H1 (cell line): Measurements from ENCODE around the gene TNIP1. TPM values are rescaled to one million over a fixed set of nuclear protein-coding genes. Genes with fewer than 3 reads are reported as not detected.

Source experiments
- CTCF ChIA-PET: fragments of 300-600 bp; sonication (Branson Sonifier 250); formaldehyde crosslinking; loops from one replicate; lab custom pipeline; 2021; ENCODE audit not compliant: partially characterized antibody; lab: Charles Lee
- POLR2A ChIA-PET: fragments of 300-600 bp; sonication (Branson Sonifier 250); formaldehyde crosslinking; loops from one replicate; lab custom pipeline; 2021; ENCODE audit warnings: inconsistent platforms; ENCODE audit not compliant: partially characterized antibody; lab: Charles Lee
- DNase-seq, 2 experiments: peaks; one replicate each; pipeline versions ENCODE4 v3.0.0 to v3.0.0-alpha.2; 2010 to 2022; ENCODE audit warnings: low spot score in 2 of 2, low read depth in 1 of 2, mixed read lengths in 1 of 2
- FAIRE-seq: peaks from 2 replicates; lab custom pipeline; 2011; peaks lifted over from hg19 to GRCh38; lab: Jason Lieb, UNC
- H2AFZ ChIP-seq: 2 replicates; pipeline ENCODE4 v1.8.1; 2012; ENCODE audit warnings: low read length, inconsistent platforms
- H2AK5ac ChIP-seq: 2 replicates; pipeline ENCODE4 v1.6.1; 2013; ENCODE audit warnings: low read depth, low read length
- H2BK120ac ChIP-seq: replicated peaks from 2 replicates; pipeline ENCODE3; 2013; ENCODE audit warnings: low read depth, low read length, inconsistent platforms
- H2BK12ac ChIP-seq: 2 replicates; pipeline ENCODE4 v1.6.1; 2013; ENCODE audit warnings: low read depth, low read length
- H2BK15ac ChIP-seq: 2 replicates; pipeline ENCODE4 v1.6.1; 2013; ENCODE audit warnings: low read length
- H2BK20ac ChIP-seq: 2 replicates; pipeline ENCODE4 v1.6.1; 2013; ENCODE audit warnings: low read length
- H2BK5ac ChIP-seq: 2 replicates; pipeline ENCODE4 v1.6.1; 2013; ENCODE audit warnings: low read depth, low read length
- H3K14ac ChIP-seq: 2 replicates; pipeline ENCODE4 v1.6.1; 2013; ENCODE audit warnings: inconsistent platforms; ENCODE audit not compliant: insufficient read length
- H3K18ac ChIP-seq: 2 replicates; pipeline ENCODE4 v1.6.1; 2013; ENCODE audit warnings: low read length; ENCODE audit errors: extremely low read depth
- H3K23ac ChIP-seq: 2 replicates; pipeline ENCODE4 v1.6.1; 2013; ENCODE audit warnings: inconsistent platforms; ENCODE audit not compliant: insufficient read length
- H3K23me2 ChIP-seq: 2 replicates; pipeline ENCODE4 v1.6.1; 2013; ENCODE audit warnings: low read depth, low read length
- H3K27ac ChIP-seq: 2 replicates; pipeline ENCODE4 v1.6.1; 2011; ENCODE audit warnings: low read depth, low read length, inconsistent platforms
- H3K27me3 ChIP-seq, 4 experiments: replicated peaks in 1 of 4; 1 replicate in 1 of 4; 2 replicates in 3 of 4; pipeline versions ENCODE4 v1.6.1 to v1.8.1; 2011 to 2013; ENCODE audit warnings: low read length in 3 of 4, mild to moderate bottlenecking in 3 of 4, inconsistent platforms in 2 of 4, mixed read lengths in 2 of 4, moderate library complexity in 1 of 4; ENCODE audit not compliant: control insufficient read depth in 3 of 4, insufficient read depth in 3 of 4; ENCODE audit errors: extremely low read depth in 1 of 4
- H3K36me3 ChIP-seq, 4 experiments: 2 replicates each; pipeline versions ENCODE4 v1.6.1 to v1.8.1; 2011 to 2013; ENCODE audit warnings: mild to moderate bottlenecking in 4 of 4, low read length in 3 of 4, moderate library complexity in 2 of 4, control low read depth in 1 of 4, inconsistent platforms in 1 of 4; ENCODE audit not compliant: insufficient read depth in 4 of 4, control insufficient read depth in 2 of 4
- H3K4ac ChIP-seq: replicated peaks from 2 replicates; pipeline ENCODE3; 2013; ENCODE audit warnings: low read length, low read depth, mixed read lengths, inconsistent platforms; ENCODE audit not compliant: insufficient read length
- H3K4me1 ChIP-seq, 4 experiments: replicated peaks in 1 of 4; 1 replicate in 1 of 4; 2 replicates in 3 of 4; pipeline versions ENCODE4 v1.6.1 to v1.8.1; 2011 to 2013; ENCODE audit warnings: low read length in 3 of 4, inconsistent platforms in 2 of 4, mixed read lengths in 1 of 4; ENCODE audit not compliant: insufficient read depth in 4 of 4, control insufficient read depth in 3 of 4
- H3K4me2 ChIP-seq, 2 experiments: 2 replicates each; pipeline versions ENCODE4 v1.6.1 to v1.8.1; 2011 to 2013; ENCODE audit warnings: low read depth in 2 of 2, low read length in 2 of 2, control low read depth in 1 of 2, inconsistent platforms in 1 of 2, mild to moderate bottlenecking in 1 of 2; ENCODE audit not compliant: insufficient read depth in 1 of 2
- H3K4me3 ChIP-seq, 4 experiments: fragments of 200-600, 300-600 bp in 1 of 4; sonication (generic), shearing (Covaris generic), sonication (Bioruptor Twin) in 1 of 4; 2 replicates each; pipeline versions ENCODE4 v1.5.1 to v1.8.1; 2011 to 2016; ENCODE audit warnings: low read length in 4 of 4, low read depth in 3 of 4, control low read depth in 2 of 4, inconsistent platforms in 2 of 4, mild to moderate bottlenecking in 2 of 4, mixed read lengths in 1 of 4, moderate library complexity in 1 of 4; ENCODE audit not compliant: insufficient read depth in 2 of 4; ENCODE audit errors: extremely low read depth in 1 of 4
- H3K56ac ChIP-seq: replicated peaks from 2 replicates; pipeline ENCODE3; 2013; ENCODE audit warnings: low read depth, mild to moderate bottlenecking, mixed read lengths, low read length, inconsistent platforms; ENCODE audit not compliant: insufficient read length
- H3K79me1 ChIP-seq: 2 replicates; pipeline ENCODE4 v1.6.1; 2013; ENCODE audit warnings: low read depth, low read length, control low read depth
- H3K79me2 ChIP-seq, 2 experiments: 2 replicates each; pipeline versions ENCODE4 v1.6.1 to v1.8.1; 2012 to 2013; ENCODE audit warnings: low read length in 2 of 2, mild to moderate bottlenecking in 2 of 2, inconsistent platforms in 1 of 2; ENCODE audit not compliant: insufficient read depth in 2 of 2, control insufficient read depth in 1 of 2
- H3K9ac ChIP-seq, 4 experiments: replicated peaks in 1 of 4; 1 replicate in 1 of 4; 2 replicates in 3 of 4; pipeline versions ENCODE4 v1.6.1 to v1.8.1; 2011 to 2013; ENCODE audit warnings: low read depth in 3 of 4, low read length in 3 of 4, control low read depth in 2 of 4, mild to moderate bottlenecking in 2 of 4, moderate library complexity in 2 of 4, inconsistent platforms in 1 of 4; ENCODE audit errors: extremely low read depth in 1 of 4
- H3K9me3 ChIP-seq, 2 experiments: 2 replicates each; pipeline versions ENCODE4 v1.6.1 to v1.8.1; 2012 to 2013; ENCODE audit warnings: mild to moderate bottlenecking in 2 of 2, moderate library complexity in 2 of 2, control low read depth in 1 of 2, inconsistent platforms in 1 of 2, low read depth in 1 of 2, low read length in 1 of 2, mixed read lengths in 1 of 2; ENCODE audit not compliant: insufficient read depth in 2 of 2
- H4K20me1 ChIP-seq, 2 experiments: replicated peaks in 1 of 2; 2 replicates each; pipeline versions ENCODE3 to v1.8.1; 2011 to 2013; ENCODE audit warnings: inconsistent platforms in 2 of 2, low read length in 2 of 2, mild to moderate bottlenecking in 1 of 2; ENCODE audit not compliant: insufficient read depth in 2 of 2, control insufficient read depth in 1 of 2
- H4K5ac ChIP-seq: 2 replicates; pipeline ENCODE4 v1.6.1; 2013; ENCODE audit warnings: low read length, low read depth, mixed read lengths, inconsistent platforms; ENCODE audit not compliant: insufficient read length
- H4K8ac ChIP-seq: 2 replicates; pipeline ENCODE4 v1.8.0; 2013; ENCODE audit warnings: mild to moderate bottlenecking, moderate library complexity, low read length, inconsistent platforms; ENCODE audit not compliant: insufficient read depth; ENCODE audit errors: extremely low read depth
- H4K91ac ChIP-seq: replicated peaks from 2 replicates; pipeline ENCODE3; 2013; ENCODE audit warnings: low read length, mixed read lengths, inconsistent platforms; ENCODE audit not compliant: insufficient read length
- CREB1 ChIP-seq: IDR thresholded peaks from 2 replicates; pipeline ENCODE4 v1.6.1; 2012; ENCODE audit warnings: inconsistent platforms
- GABPA ChIP-seq: IDR thresholded peaks from 2 replicates; pipeline ENCODE4 v1.6.1; 2011; ENCODE audit warnings: mild to moderate bottlenecking, low read length, moderate library complexity, borderline replicate concordance; ENCODE audit not compliant: insufficient read depth
- HDAC6 ChIP-seq: IDR thresholded peaks from one replicate; pipeline ENCODE4 v1.7.1; 2012; ENCODE audit warnings: low read depth, mild to moderate bottlenecking, inconsistent platforms, low read length, moderate library complexity
- JUN ChIP-seq: IDR thresholded peaks from 2 replicates; pipeline ENCODE4 v1.6.1; 2011; ENCODE audit warnings: low read depth, mild to moderate bottlenecking, improper control_type of control experiment, low read length
- JUND ChIP-seq: IDR thresholded peaks from 2 replicates; pipeline ENCODE4 v1.6.1; 2011; ENCODE audit warnings: mild to moderate bottlenecking, improper control_type of control experiment, low read length
- KDM5A ChIP-seq: fragments of 200-600 bp; IDR thresholded peaks from 2 replicates; pipeline ENCODE4 v1.7.1; 2012; ENCODE audit warnings: mild to moderate bottlenecking, low read length, inconsistent platforms, mixed read lengths
- RXRA ChIP-seq: IDR thresholded peaks from 2 replicates; pipeline ENCODE4 v1.6.1; 2011; ENCODE audit warnings: low read depth, mild to moderate bottlenecking, low read length, moderate library complexity; ENCODE audit not compliant: insufficient read depth
- SAP30 ChIP-seq: fragments of 300-600 bp; sonication (generic); IDR thresholded peaks from 2 replicates; pipeline ENCODE4 v1.7.1; 2012; ENCODE audit warnings: low read length, moderate library complexity, mild to moderate bottlenecking, inconsistent platforms; ENCODE audit not compliant: insufficient read depth, insufficient replicate concordance
- SIN3A ChIP-seq, 2 experiments: IDR thresholded peaks in 1 of 2; conservative IDR thresholded peaks in 1 of 2; 2 replicates each; pipeline ENCODE4 v1.6.1; 2011 to 2012; ENCODE audit warnings: low read length in 2 of 2, improper control_type of control experiment in 1 of 2, low read depth in 1 of 2, mild to moderate bottlenecking in 1 of 2
- SIRT6 ChIP-seq: IDR thresholded peaks from one replicate; pipeline ENCODE4 v1.7.1; 2012; ENCODE audit warnings: low read length, inconsistent platforms
- YY1 ChIP-seq: IDR thresholded peaks from 2 replicates; pipeline ENCODE4 v1.6.1; 2011; ENCODE audit warnings: low read depth, mild to moderate bottlenecking, low read length
- WGBS, 2 experiments: shearing (Covaris generic) in 1 of 2; methylation state at CpG; one replicate each; pipeline versions ENCODE4 v1.1.6 to v1.1.7; 2013 to 2015; ENCODE audit warnings: low lambda C conversion rate in 2 of 2, mixed read lengths in 2 of 2, inconsistent platforms in 1 of 2, low coverage in 1 of 2, missing lambda C conversion rate in 1 of 2; ENCODE audit not compliant: insufficient replicate concordance in 2 of 2, insufficient coverage in 1 of 2, insufficient read length in 1 of 2; ENCODE audit errors: extremely low coverage in 1 of 2, missing lambda C conversion rate in 1 of 2; 5-methylcytosine and 5-hydroxymethylcytosine counted together
- polyA plus RNA-seq, 7 experiments: library from polyadenylated mRNA; depleted of rRNA in 3 of 7; stranded (reverse) in 5 of 7; unstranded in 2 of 7; fragments of >200 nt in 5 of 7; fragments of 200-250 nt in 2 of 7; gene quantifications; 1 replicate in 5 of 7; 2 replicates in 1 of 7; 4 replicates in 1 of 7; pipeline versions ENCODE4 v1.2.1 to v1.2.3, GENCODE V29; 2011 to 2013; ENCODE audit warnings: missing spikeins in 2 of 7, mixed read lengths in 2 of 7
- total RNA-seq: library from RNA; stranded (reverse); fragmentation: NEBNext Ultra II Directional; extraction: Animal tissue kit (Norgen Biotek cat#: 25700); gene quantifications from 2 replicates; pipeline ENCODE4 v1.2.1, GENCODE V29; 2021
- TF ChIP-seq, protein P1 (sequence below): IDR thresholded peaks from 2 replicates; pipeline ENCODE4 v1.6.1; 2012; ENCODE audit warnings: inconsistent platforms
- TF ChIP-seq, protein P2 (sequence below): IDR thresholded peaks from 2 replicates; pipeline ENCODE4 v1.6.1; 2011; ENCODE audit warnings: low read length, improper control_type of control experiment

The TNIP1 gene
- total and polyA plus RNA-seq, 2 of the 8 experiments (the other 6 are each of a cell fraction or from before 2014, with no cell fraction given): 14.2 to 31.9 TPM

DNA sequence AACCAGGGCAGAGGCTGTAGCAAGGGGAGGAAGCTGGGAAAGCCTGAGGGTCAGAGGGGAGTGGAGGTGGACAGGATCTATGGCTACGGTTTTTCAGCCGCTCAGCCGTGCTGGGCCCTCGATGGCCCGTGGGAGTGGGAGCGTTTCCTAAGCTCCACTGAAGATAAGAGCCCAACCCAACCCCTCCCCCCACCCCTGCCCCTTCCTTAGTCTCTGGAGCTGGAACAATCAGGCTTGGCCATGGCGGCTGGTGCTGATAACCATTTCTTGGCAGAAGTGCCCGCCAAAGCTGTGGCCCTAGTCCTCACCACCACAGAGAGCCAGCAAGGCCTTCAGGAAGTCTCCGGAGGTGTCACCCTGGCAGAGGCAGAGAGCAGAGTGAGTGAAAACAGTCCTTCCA lies 20.3 kb upstream of the TNIP1 start:
- H2AFZ ChIP-seq: no peak overlapping the region
- H2BK15ac ChIP-seq: no peak overlapping the region
- no peak overlapping the region for H3K4me2 ChIP-seq
- H3K14ac ChIP-seq: no peak overlapping the region
- H4K5ac ChIP-seq: no peak overlapping the region
- WGBS, 2 experiments: 95% methylated on average over 8 of the region's 9 CpGs; no CpG with 5 or more reads in 1 of the 2 experiments
- H3K23ac ChIP-seq: no peak overlapping the region
- H4K8ac ChIP-seq: no peak overlapping the region
- no peak overlapping the region for H3K9ac ChIP-seq
- ChIA-PET CTCF (interaction anchor here (0.8 to 7.4 kb wide), 4 partner anchors 14 to 53 kb away, joined by 3 to 42 read pairs (median 14); no protein-coding TSS in a partner anchor), POLR2A (no interaction called here)
- H3K18ac ChIP-seq: no peak overlapping the region
- FAIRE-seq (no peak), DNase-seq (no peak)
- no peak overlapping the region for H2BK5ac ChIP-seq
- H3K79me1 ChIP-seq: no peaks in the 10 kb centered on the region
- H3K56ac ChIP-seq: no peak overlapping the region
- no peaks in the 10 kb centered on the region for H3K79me2 ChIP-seq
- peaks cover 0 to 2% (median 0%) of the 10 kb centered on the region in 4 experiments; a peak in 1 of 7 replicates for H3K4me1 ChIP-seq
- no peak overlapping the region for H3K27ac ChIP-seq
- no peak overlapping the region for H2BK20ac ChIP-seq
- H3K27me3 ChIP-seq: no peaks in the 10 kb centered on the region
- no peak overlapping the region for H2AK5ac ChIP-seq
- no peaks in the 10 kb centered on the region for H3K23me2 ChIP-seq
- no peak overlapping the region for H2BK120ac ChIP-seq
- H3K9me3 ChIP-seq: no peaks in the 10 kb centered on the region
- no peak overlapping the region for H3K4me3 ChIP-seq
- H2BK12ac ChIP-seq: no peak overlapping the region
- no peak overlapping the region for H3K4ac ChIP-seq
- no peak overlapping the region for H4K91ac ChIP-seq
- no peaks in the 10 kb centered on the region for H4K20me1 ChIP-seq
- H3K36me3 ChIP-seq: no peaks in the 10 kb centered on the region; a peak in 1 of 8 replicates
- TF ChIP-seq, protein P1, sequence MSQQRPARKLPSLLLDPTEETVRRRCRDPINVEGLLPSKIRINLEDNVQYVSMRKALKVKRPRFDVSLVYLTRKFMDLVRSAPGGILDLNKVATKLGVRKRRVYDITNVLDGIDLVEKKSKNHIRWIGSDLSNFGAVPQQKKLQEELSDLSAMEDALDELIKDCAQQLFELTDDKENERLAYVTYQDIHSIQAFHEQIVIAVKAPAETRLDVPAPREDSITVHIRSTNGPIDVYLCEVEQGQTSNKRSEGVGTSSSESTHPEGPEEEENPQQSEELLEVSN: no peak
- TF ChIP-seq SAP30 (no peak), HDAC6 (no peak), KDM5A (no peak), GABPA (no peak), CREB1 (no peak), JUND (no peak), SIRT6 (no peak), JUN (no peak), YY1 (no peak), RXRA (no peak), SIN3A (conservative IDR thresholded peaks at IDR 0.05 in 1 of 2, IDR thresholded peaks at IDR 0.05 in 1 of 2; ENCODE audit: low read depth in 1 of 2, low read length in 2 of 2) (no peak)
- TF ChIP-seq, protein P2, sequence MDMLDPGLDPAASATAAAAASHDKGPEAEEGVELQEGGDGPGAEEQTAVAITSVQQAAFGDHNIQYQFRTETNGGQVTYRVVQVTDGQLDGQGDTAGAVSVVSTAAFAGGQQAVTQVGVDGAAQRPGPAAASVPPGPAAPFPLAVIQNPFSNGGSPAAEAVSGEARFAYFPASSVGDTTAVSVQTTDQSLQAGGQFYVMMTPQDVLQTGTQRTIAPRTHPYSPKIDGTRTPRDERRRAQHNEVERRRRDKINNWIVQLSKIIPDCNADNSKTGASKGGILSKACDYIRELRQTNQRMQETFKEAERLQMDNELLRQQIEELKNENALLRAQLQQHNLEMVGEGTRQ: no peak
